PC-3 (cell line): Measurements from ENCODE around the gene EGLN2. TPM values are rescaled to one million over a fixed set of nuclear protein-coding genes. Genes with fewer than 3 reads are reported as not detected.
A peak's percentile ranks its signal among the peaks of the same experiment; 100 is the strongest.

Experiments used
- ATAC-seq: fragments of 200-7000 bp; cut with Tn5 transposase; 2 replicates; pipeline ENCODE4 v1.9.1; 2020; ENCODE audit warnings: mild to moderate bottlenecking, moderate library complexity
- BruUV-seq: library from RNA; stranded (reverse); fragments of 400-500 nt; replicated peaks from 2 replicates; lab custom pipeline; 2021; lab: Mats Ljungman, UMichigan
- CTCF ChIA-PET: fragments of 300-600 bp; sonication (Branson Sonifier 250); formaldehyde crosslinking; loops from one replicate; lab custom pipeline; 2022; ENCODE audit warnings: antibody characterized with exemption; lab: Charles Lee
- POLR2A ChIA-PET: fragments of 300-600 bp; sonication (Branson Sonifier 250); formaldehyde crosslinking; loops from one replicate; lab custom pipeline; 2022; ENCODE audit warnings: antibody characterized with exemption; ENCODE audit not compliant: unreplicated experiment; lab: Charles Lee
- DNase-seq: peaks from one replicate; pipeline ENCODE4 v3.0.0-alpha.2; 2015
- H2AFZ ChIP-seq: fragments of 300-600 bp; sonication (generic); 2 replicates; pipeline ENCODE4 v1.6.0; 2016; ENCODE audit warnings: antibody characterized with exemption, low read length
- H3F3A ChIP-seq: fragments of 300-600 bp; sonication (generic); one replicate; pipeline ENCODE4 v1.6.0; 2017; ENCODE audit warnings: antibody characterized with exemption, low read length, control low read depth, mild to moderate bottlenecking; ENCODE audit not compliant: unreplicated experiment
- H3K27ac ChIP-seq: fragments of 300-600 bp; sonication (generic); 2 replicates; pipeline ENCODE4 v1.5.1; 2016; ENCODE audit warnings: mild to moderate bottlenecking, low read length
- H3K27me3 ChIP-seq: fragments of 300-600 bp; sonication (generic); 2 replicates; pipeline ENCODE4 v1.6.1; 2016; ENCODE audit warnings: low read length, mixed read lengths
- H3K36me3 ChIP-seq: fragments of 300-600 bp; sonication (generic); 2 replicates; pipeline ENCODE4 v1.6.1; 2016; ENCODE audit warnings: low read depth, mixed run types, low read length, mixed read lengths
- H3K4me1 ChIP-seq: fragments of 300-600 bp; sonication (generic); 2 replicates; pipeline ENCODE4 v1.5.1; 2016; ENCODE audit warnings: low read length; ENCODE audit not compliant: insufficient read depth
- H3K4me2 ChIP-seq: fragments of 300-600 bp; sonication (generic); 2 replicates; pipeline ENCODE4 v1.6.0; 2016; ENCODE audit warnings: low read length
- H3K4me3 ChIP-seq: fragments of 300-600 bp; sonication (generic); 2 replicates; pipeline ENCODE4 v1.5.1; 2016; ENCODE audit warnings: mild to moderate bottlenecking, low read length, mixed read lengths
- H3K79me2 ChIP-seq: fragments of 300-600 bp; sonication (generic); 2 replicates; pipeline ENCODE4 v1.6.1; 2017; ENCODE audit warnings: low read length, mixed read lengths
- H3K9ac ChIP-seq: fragments of 300-600 bp; sonication (generic); 2 replicates; pipeline ENCODE4 v1.6.0; 2016; ENCODE audit warnings: mild to moderate bottlenecking, low read length
- H3K9me2 ChIP-seq: fragments of 300-600 bp; sonication (generic); replicated peaks from 2 replicates; pipeline ENCODE4 v1.6.1; 2016; ENCODE audit warnings: mixed run types, low read length, mixed read lengths
- H3K9me3 ChIP-seq: fragments of 300-600 bp; sonication (generic); 2 replicates; pipeline ENCODE4 v1.6.1; 2016; ENCODE audit warnings: low read length, mixed read lengths
- H4K20me1 ChIP-seq: fragments of 300-600 bp; sonication (generic); 2 replicates; pipeline ENCODE4 v1.6.1; 2016; ENCODE audit warnings: low read length, mixed read lengths
- CTCF ChIP-seq: fragments of 300-600 bp; sonication (generic); conservative IDR thresholded peaks from 2 replicates; pipeline ENCODE4 v1.5.1; 2017; ENCODE audit warnings: antibody characterized with exemption, low read depth, mild to moderate bottlenecking, low read length
- EZH2 ChIP-seq: fragments of 300-600 bp; sonication (generic); IDR thresholded peaks from one replicate; pipeline ENCODE4 v1.6.1; 2017; ENCODE audit warnings: antibody characterized with exemption, mild to moderate bottlenecking, low read length; ENCODE audit not compliant: unreplicated experiment
- EZH2phosphoT487 ChIP-seq: fragments of 300-600 bp; sonication (generic); IDR thresholded peaks from 2 replicates; pipeline ENCODE4 v1.6.1; 2018; ENCODE audit warnings: mild to moderate bottlenecking, antibody characterized with exemption, low read length, borderline replicate concordance
- intact Hi-C: fragments of 100-400 bp; cut with micrococcal nuclease; formaldehyde crosslinking; loops from 2 replicates; pipeline ENCODE4 v1.9.0; 2023
- total RNA-seq: library from RNA; depleted of rRNA; stranded (reverse); fragments of >200 nt; gene quantifications from 2 replicates; pipeline ENCODE4 v1.2.3, GENCODE V29; 2014

EGLN2 gene
- total RNA-seq, 1 experiment from 2014 or later: 36.6 TPM

GRCh38 chr19:40778706-40779284 lies 20.2 kb upstream of the EGLN2 start:
- no peak for ATAC-seq

GRCh38 chr19:40780582-40780981 lies 18.4 kb upstream of the EGLN2 start:
- Histone ChIP-seq H4K20me1 (no peaks in the 10 kb centered on the region), H3K4me2 (no peak overlapping the region), H2AFZ (no peak overlapping the region), H3K9ac (no peak overlapping the region), H3K9me3 (no peaks in the 10 kb centered on the region), H3K36me3 (no peaks in the 10 kb centered on the region), H3F3A (no peaks in the 10 kb centered on the region), H3K9me2 (no peaks in the 10 kb centered on the region), H3K4me1 (peaks cover 13% of the 10 kb centered on the region; the same call in 1 of the 2 replicates), H3K27me3 (no peaks in the 10 kb centered on the region), H3K79me2 (no peaks in the 10 kb centered on the region), H3K4me3 (no peak overlapping the region), H3K27ac (no peak overlapping the region)
- DNase-seq: no peak
- no peak for ATAC-seq
- POLR2A ChIA-PET: no interaction called here
- intact Hi-C loops: no loop called here
- TF ChIP-seq CTCF: no peak
- TF ChIP-seq EZH2: no peak
- no peak for TF ChIP-seq EZH2phosphoT487
- no TSS peak for BruUV-seq
- CTCF ChIA-PET: no interaction called here

More at GRCh38 chr19:40778706-40779284, 20.2 kb upstream of the EGLN2 start:
- Histone ChIP-seq H3K4me3 (peak overlapping the region; percentile 74), H3K9ac (no peak overlapping the region; the same call in 1 of the 2 replicates), H3K9me3 (no peaks in the 10 kb centered on the region), H3K9me2 (no peaks in the 10 kb centered on the region), H3K27ac (no peak overlapping the region), H3K36me3 (no peaks in the 10 kb centered on the region), H3K4me1 (peaks cover 13% of the 10 kb centered on the region; the same call in 1 of the 2 replicates), H2AFZ (peak overlapping the region; percentile 80), H3K79me2 (no peaks in the 10 kb centered on the region), H3K27me3 (no peaks in the 10 kb centered on the region), H4K20me1 (no peaks in the 10 kb centered on the region), H3F3A (no peaks in the 10 kb centered on the region), H3K4me2 (peak overlapping the region; percentile 69)
- no TSS peak for BruUV-seq
- DNase-seq: no peak
- TF ChIP-seq EZH2phosphoT487 (no peak), EZH2 (no peak), CTCF (no peak)
- ChIA-PET POLR2A (interaction anchor here (0.5 kb wide), 1 partner anchor 20 kb away, joined by 4 read pairs; the partner anchor contains the start of gene EGLN2), CTCF (no interaction called here)
- intact Hi-C loops: loop anchor here (1.0 kb wide), 1 partner anchor 28 kb away; the partner anchor contains the start of gene ACTMAP

GRCh38 chr19:40781140-40781539 lies 17.9 kb upstream of the EGLN2 start:
- no peak overlapping the region for H3K9ac ChIP-seq
- no peaks in the 10 kb centered on the region for H3K27me3 ChIP-seq
- no peaks in the 10 kb centered on the region for H3F3A ChIP-seq
- H2AFZ ChIP-seq: no peak overlapping the region
- H3K4me2 ChIP-seq: no peak overlapping the region
- intact Hi-C loops: no loop called here
- POLR2A ChIA-PET: no interaction called here
- H4K20me1 ChIP-seq: no peaks in the 10 kb centered on the region
- CTCF ChIA-PET: no interaction called here
- peaks cover 13% of the 10 kb centered on the region; the same call in 1 of the 2 replicates for H3K4me1 ChIP-seq
- no peaks in the 10 kb centered on the region for H3K9me3 ChIP-seq
- TF ChIP-seq EZH2 (no peak), EZH2phosphoT487 (no peak), CTCF (no peak)
- H3K79me2 ChIP-seq: no peaks in the 10 kb centered on the region
- DNase-seq: no peak
- H3K9me2 ChIP-seq: no peaks in the 10 kb centered on the region
- H3K4me3 ChIP-seq: no peak overlapping the region
- ATAC-seq: no peak
- no peaks in the 10 kb centered on the region for H3K36me3 ChIP-seq
- BruUV-seq: no TSS peak
- H3K27ac ChIP-seq: no peak overlapping the region
